ENCODE measurements around the gene ZNF200. TPM values are rescaled to one million over a fixed set of nuclear protein-coding genes. Genes with fewer than 3 reads are reported as not detected.
"Not testable (repeated sequence)": the region's sequence is repeated elsewhere in the genome, so short reads cannot be mapped to it uniquely, and the experiment has no call there.

The ZNF200 gene
- total and polyA plus RNA-seq, 2 donors (not counting 3 experiments of a cell fraction or from before 2014, with no cell fraction given) = 2.8 to 10.0 TPM

DNA sequence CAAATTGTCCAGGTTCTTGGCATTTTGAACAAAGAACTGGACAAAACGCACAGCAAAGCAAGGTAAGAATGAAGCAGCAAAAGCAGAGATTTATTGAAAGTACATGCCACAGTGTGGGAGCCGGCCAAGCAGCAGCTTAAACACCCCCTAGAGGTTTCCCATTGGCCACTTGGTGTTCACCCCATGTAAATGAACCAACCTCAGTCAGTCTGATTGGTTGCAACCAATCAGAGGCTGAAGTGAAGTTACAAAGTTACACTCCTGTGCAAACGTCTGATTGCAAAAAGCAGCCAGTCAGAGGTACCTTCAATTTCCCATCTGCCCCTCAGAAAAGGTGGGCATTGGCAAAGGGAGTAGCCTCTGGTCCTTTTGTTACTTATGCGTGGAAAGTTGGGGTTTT lies 39.5 kb upstream of the ZNF200 start:
- Histone ChIP-seq H3K36me3 (ENCODE audit: control insufficient read depth in 2 of 2, extremely low read depth in 1 of 2, insufficient read depth in 2 of 2, low read length in 2 of 2) (no peaks in the 10 kb centered on the region), H3K4me2 (ENCODE audit: insufficient read depth, low read length) (no peak overlapping the region), H2AFZ (ENCODE audit: low read depth, low read length) (no peak overlapping the region), H3K79me2 (ENCODE audit: control insufficient read depth, insufficient read depth, low read length) (no peaks in the 10 kb centered on the region), H3K9me1 (replicated peaks; ENCODE audit: control insufficient read depth, extremely low read depth, insufficient read depth, low read length) (no peaks in the 10 kb centered on the region), H3K4me3 (replicated peaks in 1 of 3; ENCODE audit: insufficient read depth in 1 of 3, low read depth in 1 of 3, low read length in 3 of 3) (no peak overlapping the region), H3K27ac (ENCODE audit: insufficient read depth, low read depth, low read length) (no peak overlapping the region), H4K20me1 (replicated peaks; ENCODE audit: control insufficient read depth, extremely low read depth, insufficient read depth, low read length) (no peaks in the 10 kb centered on the region), H3K27me3 (ENCODE audit: control insufficient read depth in 2 of 2, insufficient read depth in 2 of 2, low read length in 2 of 2) (peaks cover 19 to 26% of the 10 kb centered on the region in 2 experiments), H3K9ac (replicated peaks; ENCODE audit: extremely low read depth, insufficient read depth, low read length) (no peak overlapping the region), H3K4me1 (ENCODE audit: control insufficient read depth, extremely low read depth, insufficient read depth, low read length) (no peaks in the 10 kb centered on the region), H3K9me3 (replicated peaks; ENCODE audit: control insufficient read depth, insufficient read depth, low read length) (no peaks in the 10 kb centered on the region)
- no peak for FAIRE-seq
- dilution Hi-C loops (cut with MboI; ENCODE audit: extremely low pct_ligation_motif_present, low sequenced_read_pairs) = no loop called here
- DNase-seq (ENCODE audit: low read depth, low spot score) = no peak
- CTCF ChIA-PET = interaction anchor here (1.1 kb wide), 1 partner anchor 10 kb away, joined by 3 read pairs; no protein-coding TSS in a partner anchor
- BruUV-seq (replicated peaks) = no TSS peak
- POLR2A ChIA-PET = no interaction called here
- intact Hi-C loops (cut with micrococcal nuclease) = no loop called here
- no peak for TF ChIP-seq JUN (IDR thresholded peaks at IDR 0.05; ENCODE audit: borderline replicate concordance, insufficient read depth, insufficient read length, low read depth)
- TF ChIP-seq GATA2 (IDR thresholded peaks at IDR 0.05; ENCODE audit: insufficient read depth, insufficient read length, low read depth, low read length) = no peak
- TF ChIP-seq, protein P1, sequence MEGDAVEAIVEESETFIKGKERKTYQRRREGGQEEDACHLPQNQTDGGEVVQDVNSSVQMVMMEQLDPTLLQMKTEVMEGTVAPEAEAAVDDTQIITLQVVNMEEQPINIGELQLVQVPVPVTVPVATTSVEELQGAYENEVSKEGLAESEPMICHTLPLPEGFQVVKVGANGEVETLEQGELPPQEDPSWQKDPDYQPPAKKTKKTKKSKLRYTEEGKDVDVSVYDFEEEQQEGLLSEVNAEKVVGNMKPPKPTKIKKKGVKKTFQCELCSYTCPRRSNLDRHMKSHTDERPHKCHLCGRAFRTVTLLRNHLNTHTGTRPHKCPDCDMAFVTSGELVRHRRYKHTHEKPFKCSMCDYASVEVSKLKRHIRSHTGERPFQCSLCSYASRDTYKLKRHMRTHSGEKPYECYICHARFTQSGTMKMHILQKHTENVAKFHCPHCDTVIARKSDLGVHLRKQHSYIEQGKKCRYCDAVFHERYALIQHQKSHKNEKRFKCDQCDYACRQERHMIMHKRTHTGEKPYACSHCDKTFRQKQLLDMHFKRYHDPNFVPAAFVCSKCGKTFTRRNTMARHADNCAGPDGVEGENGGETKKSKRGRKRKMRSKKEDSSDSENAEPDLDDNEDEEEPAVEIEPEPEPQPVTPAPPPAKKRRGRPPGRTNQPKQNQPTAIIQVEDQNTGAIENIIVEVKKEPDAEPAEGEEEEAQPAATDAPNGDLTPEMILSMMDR (IDR thresholded peaks at IDR 0.05; ENCODE audit: extremely low read depth in 1 of 2, insufficient read depth in 1 of 2, low read depth in 1 of 2, low read length in 2 of 2) = no peak
- no peak for TF ChIP-seq POLR2A (IDR thresholded peaks at IDR 0.05; ENCODE audit: low read depth, low read length)
- TF ChIP-seq POLR2AphosphoS5 (IDR thresholded peaks at IDR 0.05; ENCODE audit: insufficient read depth, low read depth, low read length) = no peak
- TF ChIP-seq, protein P2, sequence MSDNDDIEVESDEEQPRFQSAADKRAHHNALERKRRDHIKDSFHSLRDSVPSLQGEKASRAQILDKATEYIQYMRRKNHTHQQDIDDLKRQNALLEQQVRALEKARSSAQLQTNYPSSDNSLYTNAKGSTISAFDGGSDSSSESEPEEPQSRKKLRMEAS (IDR thresholded peaks at IDR 0.05; ENCODE audit: insufficient read depth, insufficient read length) = no peak
- no peak for TF ChIP-seq EZH2 (IDR thresholded peaks at IDR 0.05; ENCODE audit: borderline replicate concordance, low read depth, low read length, severe bottlenecking)
- no peak for TF ChIP-seq FOS (IDR thresholded peaks at IDR 0.05; ENCODE audit: borderline replicate concordance, insufficient read depth, low read length)
- TF ChIP-seq MYC (IDR thresholded peaks at IDR 0.05; ENCODE audit: low read depth, low read length) = no peak

DNA sequence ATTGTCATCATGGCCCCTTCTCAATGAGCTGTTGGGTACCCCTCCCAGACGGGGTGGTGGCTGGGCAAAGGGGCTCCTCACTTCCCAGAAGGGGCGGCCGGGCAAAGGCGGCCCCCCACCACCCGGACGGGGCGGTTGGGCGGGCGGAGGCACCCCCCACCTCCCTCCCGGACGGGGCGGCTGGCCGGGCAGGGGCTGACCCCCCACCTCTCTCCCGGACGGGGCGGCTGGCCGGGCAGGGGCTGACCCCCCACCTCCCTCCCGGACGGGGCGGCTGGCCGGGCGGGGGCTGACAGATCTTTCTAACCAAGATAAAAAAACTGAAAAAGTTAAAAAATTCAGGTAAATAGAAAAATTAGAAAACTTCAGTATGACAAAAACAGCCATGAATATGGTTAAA lies 36.3 kb upstream of the ZNF200 start:
- H3K9me3 ChIP-seq (replicated peaks; ENCODE audit: control insufficient read depth, insufficient read depth, low read length); H3K27ac ChIP-seq (ENCODE audit: insufficient read depth, low read depth, low read length); intact Hi-C loops (cut with micrococcal nuclease); H3K4me3 ChIP-seq (replicated peaks in 1 of 3; ENCODE audit: insufficient read depth in 1 of 3, low read depth in 1 of 3, low read length in 3 of 3); H3K4me2 ChIP-seq (ENCODE audit: insufficient read depth, low read length); FAIRE-seq; DNase-seq (ENCODE audit: low read depth, low spot score); H3K79me2 ChIP-seq (ENCODE audit: control insufficient read depth, insufficient read depth, low read length); BruUV-seq (replicated peaks); POLR2A ChIA-PET; H3K9ac ChIP-seq (replicated peaks; ENCODE audit: extremely low read depth, insufficient read depth, low read length); H4K20me1 ChIP-seq (replicated peaks; ENCODE audit: control insufficient read depth, extremely low read depth, insufficient read depth, low read length); H2AFZ ChIP-seq (ENCODE audit: low read depth, low read length); H3K27me3 ChIP-seq (ENCODE audit: control insufficient read depth in 2 of 2, insufficient read depth in 2 of 2, low read length in 2 of 2); H3K9me1 ChIP-seq (replicated peaks; ENCODE audit: control insufficient read depth, extremely low read depth, insufficient read depth, low read length); dilution Hi-C loops (cut with MboI; ENCODE audit: extremely low pct_ligation_motif_present, low sequenced_read_pairs); H3K36me3 ChIP-seq (ENCODE audit: control insufficient read depth in 2 of 2, extremely low read depth in 1 of 2, insufficient read depth in 2 of 2, low read length in 2 of 2); H3K4me1 ChIP-seq (ENCODE audit: control insufficient read depth, extremely low read depth, insufficient read depth, low read length): not testable (repeated sequence)
- CTCF ChIA-PET = interaction anchor here (1.4 kb wide), 1 partner anchor 11 kb away, joined by 3 read pairs; no protein-coding TSS in a partner anchor

DNA sequence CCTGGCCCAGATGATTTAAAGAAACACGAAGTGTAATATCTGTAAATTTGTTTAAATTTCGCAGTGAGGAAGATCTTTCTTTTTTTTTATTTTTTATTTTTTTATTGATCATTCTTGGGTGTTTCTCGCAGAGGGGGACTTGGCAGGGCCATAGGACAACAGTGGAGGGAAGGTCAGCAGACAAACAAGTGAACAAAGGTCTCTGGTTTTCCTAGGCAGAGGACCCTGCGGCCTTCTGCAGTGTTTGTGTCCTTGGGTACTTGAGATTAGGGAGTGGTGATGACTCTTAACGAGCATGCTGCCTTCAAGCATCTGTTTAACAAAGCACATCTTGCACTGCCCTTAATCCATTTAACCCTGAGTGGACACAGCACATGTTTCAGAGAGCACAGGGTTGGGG lies 35.8 kb upstream of the ZNF200 start:
- CTCF ChIA-PET; H3K4me1 ChIP-seq (ENCODE audit: control insufficient read depth, extremely low read depth, insufficient read depth, low read length); FAIRE-seq; H3K27me3 ChIP-seq (ENCODE audit: control insufficient read depth in 2 of 2, insufficient read depth in 2 of 2, low read length in 2 of 2); H2AFZ ChIP-seq (ENCODE audit: low read depth, low read length); H3K9me1 ChIP-seq (replicated peaks; ENCODE audit: control insufficient read depth, extremely low read depth, insufficient read depth, low read length); H4K20me1 ChIP-seq (replicated peaks; ENCODE audit: control insufficient read depth, extremely low read depth, insufficient read depth, low read length); POLR2A ChIA-PET; DNase-seq (ENCODE audit: low read depth, low spot score); H3K9me3 ChIP-seq (replicated peaks; ENCODE audit: control insufficient read depth, insufficient read depth, low read length); BruUV-seq (replicated peaks); H3K79me2 ChIP-seq (ENCODE audit: control insufficient read depth, insufficient read depth, low read length); H3K9ac ChIP-seq (replicated peaks; ENCODE audit: extremely low read depth, insufficient read depth, low read length); H3K36me3 ChIP-seq (ENCODE audit: control insufficient read depth in 2 of 2, extremely low read depth in 1 of 2, insufficient read depth in 2 of 2, low read length in 2 of 2); H3K4me3 ChIP-seq (replicated peaks in 1 of 3; ENCODE audit: insufficient read depth in 1 of 3, low read depth in 1 of 3, low read length in 3 of 3); H3K4me2 ChIP-seq (ENCODE audit: insufficient read depth, low read length); H3K27ac ChIP-seq (ENCODE audit: insufficient read depth, low read depth, low read length); dilution Hi-C loops (cut with MboI; ENCODE audit: extremely low pct_ligation_motif_present, low sequenced_read_pairs); intact Hi-C loops (cut with micrococcal nuclease): not testable (repeated sequence)

Measured in endothelial cell of umbilical vein (primary cell).